IgD-negative memory B cell (primary cell): ENCODE data around the gene LRP1B. TPM values are rescaled to one million over a fixed set of nuclear protein-coding genes. Genes with fewer than 3 reads are reported as not detected.
"Not testable (repeated sequence)": the region's sequence is repeated elsewhere in the genome, so short reads cannot be mapped to it uniquely, and the experiment has no call there.

Source experiments
- H3K27ac Mint-ChIP-seq, 3 donors: one replicate each; pipeline ENCODE4 v1.8.0; 2020 to 2022; ENCODE audit warnings: mild to moderate bottlenecking in 3 of 3, mixed read lengths in 3 of 3, moderate library complexity in 1 of 3
- H3K27me3 Mint-ChIP-seq: one replicate; pipeline ENCODE4 v1.8.0; 2021; ENCODE audit warnings: mixed read lengths
- H3K36me3 Mint-ChIP-seq: one replicate; pipeline ENCODE4 v1.8.0; 2020; ENCODE audit warnings: mild to moderate bottlenecking, mixed read lengths
- H3K4me1 Mint-ChIP-seq, 3 donors: one replicate each; pipeline ENCODE4 v1.8.0; 2020 to 2022; ENCODE audit warnings: mixed read lengths in 3 of 3, mild to moderate bottlenecking in 1 of 3
- H3K4me3 Mint-ChIP-seq, 4 donors: one replicate each; pipeline ENCODE4 v1.8.0; 2020 to 2022; ENCODE audit warnings: mild to moderate bottlenecking in 4 of 4, mixed read lengths in 4 of 4, moderate library complexity in 3 of 4
- H3K9me3 Mint-ChIP-seq, 3 donors: one replicate each; pipeline ENCODE4 v1.8.0; 2020 to 2021; ENCODE audit warnings: mixed read lengths in 3 of 3, mild to moderate bottlenecking in 1 of 3
- polyA plus RNA-seq: library from polyadenylated mRNA; unstranded; fragments of 300-500 nt; fragmentation: Illumina TruSeq; gene quantifications from one replicate; pipeline ENCODE4 v1.2.3, GENCODE V29; 2021

The LRP1B gene
- polyA plus RNA-seq, 1 donor from 2014 or later = not detected

DNA sequence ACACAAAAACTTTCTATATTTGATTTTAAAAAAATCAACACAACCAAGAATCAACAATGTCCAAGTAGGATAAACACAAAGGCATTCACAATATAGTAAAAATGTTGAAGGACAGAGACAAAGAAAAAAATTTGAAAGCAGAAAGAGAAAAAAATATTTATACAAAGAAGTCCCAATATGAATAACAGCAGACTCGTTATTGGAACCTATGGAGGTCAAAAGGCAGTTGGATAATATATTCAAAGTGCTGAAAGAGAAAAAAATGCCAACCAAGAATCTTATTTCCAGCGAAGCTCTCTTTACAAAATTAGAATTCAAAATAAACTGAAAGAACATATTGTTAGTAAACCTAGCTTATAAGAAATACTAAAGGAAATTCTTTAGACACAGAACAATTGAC is 859.5 kb downstream of the LRP1B start:
- Mint-ChIP-seq H3K27me3 (no peaks in the 10 kb centered on the region), H3K27ac (no peak overlapping the region), H3K9me3 (peaks cover 2 to 29% (median 6%) of the 10 kb centered on the region in 3 donors), H3K36me3 (no peaks in the 10 kb centered on the region), H3K4me1 (no peaks in the 10 kb centered on the region), H3K4me3 (no peak overlapping the region)

GRCh38 chr2:141264848-141265247 is 866.0 kb downstream of the LRP1B start:
- H3K36me3 Mint-ChIP-seq = no peaks in the 10 kb centered on the region
- H3K4me1 Mint-ChIP-seq = no peaks in the 10 kb centered on the region
- peaks cover 0 to 12% (median 2%) of the 10 kb centered on the region in 3 donors for H3K9me3 Mint-ChIP-seq
- H3K4me3 Mint-ChIP-seq = no peak overlapping the region
- H3K27me3 Mint-ChIP-seq = no peaks in the 10 kb centered on the region
- H3K27ac Mint-ChIP-seq = no peak overlapping the region

GRCh38 chr2:141260911-141261310 is 869.9 kb downstream of the LRP1B start:
- no peak overlapping the region for H3K4me3 Mint-ChIP-seq
- no peaks in the 10 kb centered on the region for H3K36me3 Mint-ChIP-seq
- H3K4me1 Mint-ChIP-seq = no peaks in the 10 kb centered on the region
- H3K9me3 Mint-ChIP-seq = no peaks in the 10 kb centered on the region
- no peak overlapping the region for H3K27ac Mint-ChIP-seq
- no peaks in the 10 kb centered on the region for H3K27me3 Mint-ChIP-seq

GRCh38 chr2:141259683-141260082 is 871.1 kb downstream of the LRP1B start:
- Mint-ChIP-seq H3K27me3 (no peaks in the 10 kb centered on the region), H3K9me3 (no peaks in the 10 kb centered on the region), H3K4me3 (no peak overlapping the region), H3K4me1 (no peaks in the 10 kb centered on the region), H3K36me3 (no peaks in the 10 kb centered on the region), H3K27ac (no peak overlapping the region)

DNA sequence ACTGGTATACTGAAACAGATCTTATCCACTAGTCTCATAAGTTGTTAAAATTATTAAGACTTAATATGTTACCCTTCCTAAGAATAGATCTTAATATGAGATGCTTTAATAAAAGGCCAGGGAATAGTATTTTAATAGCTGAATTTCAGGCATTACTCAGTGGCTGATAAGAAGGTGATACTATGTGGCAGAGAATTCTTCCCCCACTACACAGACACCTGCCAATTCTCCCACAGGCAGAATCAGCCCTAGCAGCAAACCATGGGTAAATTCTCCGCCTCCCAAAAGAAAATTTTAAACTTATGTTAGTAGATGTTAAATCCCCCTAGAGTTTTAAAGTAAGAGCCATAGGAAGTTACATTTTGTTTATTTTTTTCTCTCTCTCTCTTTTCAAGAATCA is 888.8 kb downstream of the LRP1B start:
- no peaks in the 10 kb centered on the region for H3K4me1 Mint-ChIP-seq
- no peaks in the 10 kb centered on the region for H3K36me3 Mint-ChIP-seq
- no peaks in the 10 kb centered on the region for H3K9me3 Mint-ChIP-seq
- H3K4me3 Mint-ChIP-seq = no peak overlapping the region
- peaks cover under 1% of the 10 kb centered on the region for H3K27me3 Mint-ChIP-seq
- no peak overlapping the region for H3K27ac Mint-ChIP-seq

DNA sequence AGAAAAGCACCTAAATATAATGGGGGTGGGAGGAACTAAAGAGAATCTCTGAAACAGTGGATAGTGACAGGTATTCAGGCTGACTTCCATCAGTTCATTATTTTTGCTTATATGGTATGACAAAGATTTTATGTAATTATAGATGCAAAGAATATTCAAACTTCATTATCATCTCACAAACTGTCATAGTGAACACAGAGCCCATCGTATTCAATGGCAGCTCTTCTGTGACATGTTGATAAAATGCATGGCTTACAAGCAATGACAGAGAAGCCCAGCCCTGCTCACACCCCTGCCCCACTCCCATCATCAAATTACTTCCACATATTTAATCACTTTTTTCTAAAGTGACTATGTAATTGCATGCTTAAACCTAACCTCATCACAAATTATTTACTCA is 904.3 kb downstream of the LRP1B start:
- Mint-ChIP-seq H3K27me3 (no peaks in the 10 kb centered on the region), H3K36me3 (no peaks in the 10 kb centered on the region), H3K27ac (no peak overlapping the region), H3K4me1 (no peaks in the 10 kb centered on the region), H3K4me3 (no peak overlapping the region), H3K9me3 (peaks cover 4 to 16% (median 4%) of the 10 kb centered on the region in 3 donors)

GRCh38 chr2:141207036-141207385 is 923.8 kb downstream of the LRP1B start:
- Mint-ChIP-seq H3K36me3 (peaks cover 2% of the 10 kb centered on the region), H3K9me3 (peaks cover 0 to 4% (median 0%) of the 10 kb centered on the region in 3 donors), H3K4me1 (peaks cover 3 to 7% (median 4%) of the 10 kb centered on the region in 3 donors), H3K27ac (no peak overlapping the region), H3K4me3 (no peak overlapping the region), H3K27me3 (no peaks in the 10 kb centered on the region)

DNA sequence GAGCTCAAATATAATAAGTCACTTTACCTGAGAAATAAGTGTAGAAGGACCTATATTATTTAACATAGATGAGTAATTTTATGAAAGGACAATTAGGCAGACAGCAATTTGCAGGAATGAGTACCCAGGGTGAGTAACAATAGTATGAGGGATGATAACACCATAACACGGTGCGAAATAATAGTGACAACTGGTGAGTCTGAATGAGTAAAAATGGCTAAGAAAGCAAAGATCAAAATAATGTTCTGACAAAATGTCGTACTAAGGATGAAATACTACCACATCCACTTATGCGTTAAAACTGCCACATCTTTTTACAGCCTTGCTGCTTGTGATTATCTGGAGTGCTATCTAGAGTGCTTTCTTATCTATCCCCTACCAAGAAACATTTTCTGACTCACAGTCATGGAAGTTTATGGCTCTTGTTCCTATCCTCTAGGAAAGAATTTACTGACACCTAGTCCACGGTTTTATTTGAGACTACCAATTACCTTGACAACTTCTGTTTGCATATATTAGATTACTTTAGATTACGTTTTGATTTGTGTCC is 929.7 kb downstream of the LRP1B start:
- peaks cover 0 to 5% (median 0%) of the 10 kb centered on the region in 3 donors for H3K9me3 Mint-ChIP-seq
- H3K27me3 Mint-ChIP-seq = no peaks in the 10 kb centered on the region
- H3K4me1 Mint-ChIP-seq = no peaks in the 10 kb centered on the region
- H3K36me3 Mint-ChIP-seq = peaks cover 2% of the 10 kb centered on the region
- no peak overlapping the region for H3K27ac Mint-ChIP-seq
- H3K4me3 Mint-ChIP-seq = no peak overlapping the region

- H3K27me3 Mint-ChIP-seq = no peaks in the 10 kb centered on the region
- no peaks in the 10 kb centered on the region for H3K4me1 Mint-ChIP-seq
- peaks cover 0 to 5% (median 0%) of the 10 kb centered on the region in 3 donors for H3K9me3 Mint-ChIP-seq
- peaks cover 2% of the 10 kb centered on the region for H3K36me3 Mint-ChIP-seq
- H3K4me3 Mint-ChIP-seq = no peak overlapping the region
- no peak overlapping the region for H3K27ac Mint-ChIP-seq
Measured at GRCh38 chr2:141200191-141200590, 930.6 kb downstream of the LRP1B start.

- no peak overlapping the region for H3K27ac Mint-ChIP-seq
- H3K4me3 Mint-ChIP-seq = no peak overlapping the region
- no peaks in the 10 kb centered on the region for H3K27me3 Mint-ChIP-seq
- H3K36me3 Mint-ChIP-seq = peaks cover 2% of the 10 kb centered on the region
- no peaks in the 10 kb centered on the region for H3K4me1 Mint-ChIP-seq
- H3K9me3 Mint-ChIP-seq = peaks cover 0 to 5% (median 0%) of the 10 kb centered on the region in 3 donors
Measured at GRCh38 chr2:141199711-141200110, 931.1 kb downstream of the LRP1B start.

- H3K9me3 Mint-ChIP-seq = peaks cover 0 to 6% (median 1%) of the 10 kb centered on the region in 3 donors
- H3K36me3 Mint-ChIP-seq = no peaks in the 10 kb centered on the region
- H3K27me3 Mint-ChIP-seq = no peaks in the 10 kb centered on the region
- no peak overlapping the region for H3K4me3 Mint-ChIP-seq
- no peaks in the 10 kb centered on the region for H3K4me1 Mint-ChIP-seq
- H3K27ac Mint-ChIP-seq = no peak overlapping the region
Measured at GRCh38 chr2:141195087-141195486, 935.7 kb downstream of the LRP1B start.

GRCh38 chr2:141187075-141187439 is 943.8 kb downstream of the LRP1B start:
- no peak overlapping the region for H3K27ac Mint-ChIP-seq
- H3K27me3 Mint-ChIP-seq = no peaks in the 10 kb centered on the region
- no peak overlapping the region for H3K4me3 Mint-ChIP-seq
- H3K36me3 Mint-ChIP-seq = no peaks in the 10 kb centered on the region
- peaks cover 0 to 6% (median 1%) of the 10 kb centered on the region in 3 donors for H3K9me3 Mint-ChIP-seq
- no peaks in the 10 kb centered on the region for H3K4me1 Mint-ChIP-seq

DNA sequence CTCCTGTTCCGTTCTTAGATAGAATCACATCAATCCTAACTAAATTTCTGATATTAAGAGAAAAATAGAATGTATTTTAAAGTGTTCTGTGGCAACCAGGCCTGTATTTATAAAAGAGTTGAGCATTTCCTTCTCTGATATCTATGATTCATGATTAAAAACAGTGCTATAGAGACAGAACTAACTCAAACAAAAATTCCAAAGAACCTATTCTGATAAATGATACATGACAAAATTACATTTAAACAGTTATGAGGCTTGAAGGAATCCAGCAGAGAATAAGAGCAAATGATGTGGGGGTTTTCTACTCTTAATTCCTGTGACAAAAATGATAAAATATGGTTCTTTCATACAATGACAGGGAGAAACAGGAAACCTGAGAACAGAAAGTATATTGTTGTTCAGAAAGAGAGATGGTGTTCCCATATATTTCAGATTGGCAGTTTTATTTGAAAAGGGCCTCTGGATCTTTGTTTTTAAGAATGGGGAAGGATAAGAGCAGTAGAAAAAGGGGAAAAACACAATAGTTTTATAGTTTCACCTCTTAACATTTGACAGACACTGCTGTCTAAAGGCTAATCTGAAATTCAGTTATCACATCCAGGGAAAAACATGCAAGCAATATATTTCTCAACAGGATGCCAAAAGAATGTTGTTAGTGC is 944.3 kb downstream of the LRP1B start:
- Mint-ChIP-seq H3K4me3 (no peak overlapping the region), H3K27me3 (no peaks in the 10 kb centered on the region), H3K36me3 (no peaks in the 10 kb centered on the region), H3K9me3 (peaks cover 0 to 6% (median 1%) of the 10 kb centered on the region in 3 donors), H3K27ac (no peak overlapping the region), H3K4me1 (no peaks in the 10 kb centered on the region)

DNA sequence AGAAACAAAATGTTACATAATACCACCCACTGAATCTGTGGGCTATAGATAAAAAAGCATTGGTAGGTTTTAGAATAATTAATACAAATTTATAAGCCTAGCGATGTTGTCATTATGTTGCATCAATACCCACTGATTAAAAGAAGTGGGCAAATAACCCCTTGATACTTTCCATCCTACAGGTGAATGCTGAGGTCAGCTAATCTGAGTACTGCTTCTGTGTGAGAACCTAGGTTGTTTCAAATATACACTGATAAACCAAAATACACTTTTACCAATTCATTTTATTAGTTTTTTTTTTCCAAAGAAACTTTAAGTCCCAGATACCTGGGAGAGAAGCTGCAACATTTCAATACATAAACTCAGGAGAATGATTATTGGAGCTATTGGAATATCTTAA is 948.6 kb downstream of the LRP1B start:
- no peak overlapping the region for H3K27ac Mint-ChIP-seq
- H3K4me3 Mint-ChIP-seq = no peak overlapping the region
- H3K9me3 Mint-ChIP-seq = peaks cover 0 to 4% (median 1%) of the 10 kb centered on the region in 3 donors
- no peaks in the 10 kb centered on the region for H3K27me3 Mint-ChIP-seq
- H3K36me3 Mint-ChIP-seq = no peaks in the 10 kb centered on the region
- H3K4me1 Mint-ChIP-seq = no peaks in the 10 kb centered on the region

DNA sequence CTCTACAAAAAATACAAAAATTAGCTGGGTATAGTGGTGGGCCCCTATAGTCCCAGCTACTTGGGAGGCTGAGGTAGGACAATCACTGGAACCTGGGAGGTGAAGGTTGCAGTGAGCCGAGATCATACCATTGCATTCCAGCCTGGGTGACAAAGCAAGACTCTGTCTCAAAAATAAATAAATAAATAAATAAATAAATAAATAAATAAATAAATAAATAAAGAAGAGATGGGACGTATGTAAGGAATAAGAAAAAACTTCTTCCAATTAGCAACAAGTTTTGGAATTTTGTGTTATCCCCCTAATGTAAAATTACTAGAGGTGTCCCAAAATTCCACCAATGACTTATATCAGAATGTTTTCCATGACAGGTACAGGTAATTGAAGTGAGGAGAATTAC is 961.7 kb downstream of the LRP1B start:
- H3K9me3 Mint-ChIP-seq, H3K4me1 Mint-ChIP-seq, H3K36me3 Mint-ChIP-seq, H3K27ac Mint-ChIP-seq, H3K4me3 Mint-ChIP-seq, H3K27me3 Mint-ChIP-seq: not testable (repeated sequence)

GRCh38 chr2:141162314-141162713 is 968.5 kb downstream of the LRP1B start:
- peaks cover 0 to 1% (median 0%) of the 10 kb centered on the region in 3 donors for H3K9me3 Mint-ChIP-seq
- no peaks in the 10 kb centered on the region for H3K4me1 Mint-ChIP-seq
- no peaks in the 10 kb centered on the region for H3K27me3 Mint-ChIP-seq
- H3K4me3 Mint-ChIP-seq = no peak overlapping the region
- no peaks in the 10 kb centered on the region for H3K36me3 Mint-ChIP-seq
- no peak overlapping the region for H3K27ac Mint-ChIP-seq
